ENCODE results near the gene DCANP1.

Gene DCANP1

GRCh38 chr5:135422419-135422818 is 24.7 kb downstream of the DCANP1 start:
- no peak overlapping the region for H3K4me3 ChIP-seq (ENCODE audit: low read length)
- TF ChIP-seq ZNF274 (IDR thresholded peaks at IDR 0.05; ENCODE audit: low read depth, low read length): no peak

- TF ChIP-seq ZNF274 (IDR thresholded peaks at IDR 0.05; ENCODE audit: low read depth, low read length): no peak
Observed at GRCh38 chr5:135417083-135417482, 30.1 kb downstream of the DCANP1 start.

GRCh38 chr5:135405082-135405481 is 42.1 kb downstream of the DCANP1 start:
- no peak overlapping the region for H3K4me3 ChIP-seq (ENCODE audit: low read length)
- no peak for TF ChIP-seq ZNF274 (IDR thresholded peaks at IDR 0.05; ENCODE audit: low read depth, low read length)

More at GRCh38 chr5:135417083-135417482, 30.1 kb downstream of the DCANP1 start:
- no peak overlapping the region for H3K4me3 ChIP-seq (ENCODE audit: low read length)

GRCh38 chr5:135402031-135402430 is 45.1 kb downstream of the DCANP1 start:
- no peak for TF ChIP-seq ZNF274 (IDR thresholded peaks at IDR 0.05; ENCODE audit: low read depth, low read length)
- H3K4me3 ChIP-seq (ENCODE audit: low read length): no peak overlapping the region

GRCh38 chr5:135400866-135401265 is 46.3 kb downstream of the DCANP1 start:
- no peak for TF ChIP-seq ZNF274 (IDR thresholded peaks at IDR 0.05; ENCODE audit: low read depth, low read length)
- no peak overlapping the region for H3K4me3 ChIP-seq (ENCODE audit: low read length)

- TF ChIP-seq ZNF274 (IDR thresholded peaks at IDR 0.05; ENCODE audit: low read depth, low read length): no peak
- H3K4me3 ChIP-seq (ENCODE audit: low read length): peak overlapping the region; percentile 97
Observed at GRCh38 chr5:135399794-135400542, 47.2 kb downstream of the DCANP1 start.

GRCh38 chr5:135398855-135399793 is 48.0 kb downstream of the DCANP1 start, which contains the start of gene MACROH2A1:
TSS of gene MACROH2A1 (minus strand) at chr5:135399231. CDS start at chr5:135389093, 10,138 bp downstream.
- peak within 1 kb of the TSS; percentile 97 for H3K4me3 ChIP-seq (ENCODE audit: low read length)
- no peak for TF ChIP-seq ZNF274 (IDR thresholded peaks at IDR 0.05; ENCODE audit: low read depth, low read length)

GRCh38 chr5:135398160-135398854 is 48.8 kb downstream of the DCANP1 start:
- no peak for TF ChIP-seq ZNF274 (IDR thresholded peaks at IDR 0.05; ENCODE audit: low read depth, low read length)
- peak overlapping the region; percentile 97 for H3K4me3 ChIP-seq (ENCODE audit: low read length)

GRCh38 chr5:135397084-135397483 is 50.1 kb downstream of the DCANP1 start:
- TF ChIP-seq ZNF274 (IDR thresholded peaks at IDR 0.05; ENCODE audit: low read depth, low read length): no peak
- peak overlapping the region; percentile 97 for H3K4me3 ChIP-seq (ENCODE audit: low read length)

GRCh38 chr5:135396459-135397055 is 50.6 kb downstream of the DCANP1 start:
- no peak for TF ChIP-seq ZNF274 (IDR thresholded peaks at IDR 0.05; ENCODE audit: low read depth, low read length)
- H3K4me3 ChIP-seq (ENCODE audit: low read length): no peak overlapping the region; the same call in 1 of the 2 replicates

GRCh38 chr5:135395866-135396265 is 51.3 kb downstream of the DCANP1 start:
- no peak for TF ChIP-seq ZNF274 (IDR thresholded peaks at IDR 0.05; ENCODE audit: low read depth, low read length)
- no peak overlapping the region for H3K4me3 ChIP-seq (ENCODE audit: low read length)

- no peak overlapping the region for H3K4me3 ChIP-seq (ENCODE audit: low read length)
- TF ChIP-seq ZNF274 (IDR thresholded peaks at IDR 0.05; ENCODE audit: low read depth, low read length): no peak
Observed at GRCh38 chr5:135395451-135395850, 51.7 kb downstream of the DCANP1 start.
